Glomerular visceral epithelial cell (primary cell): ENCODE data around the gene MTRR.

Source experiments
- DNase-seq: peaks from one replicate; pipeline ENCODE4 v3.0.0-alpha.2; 2016; ENCODE audit errors: extremely low spot score

The MTRR gene

DNA sequence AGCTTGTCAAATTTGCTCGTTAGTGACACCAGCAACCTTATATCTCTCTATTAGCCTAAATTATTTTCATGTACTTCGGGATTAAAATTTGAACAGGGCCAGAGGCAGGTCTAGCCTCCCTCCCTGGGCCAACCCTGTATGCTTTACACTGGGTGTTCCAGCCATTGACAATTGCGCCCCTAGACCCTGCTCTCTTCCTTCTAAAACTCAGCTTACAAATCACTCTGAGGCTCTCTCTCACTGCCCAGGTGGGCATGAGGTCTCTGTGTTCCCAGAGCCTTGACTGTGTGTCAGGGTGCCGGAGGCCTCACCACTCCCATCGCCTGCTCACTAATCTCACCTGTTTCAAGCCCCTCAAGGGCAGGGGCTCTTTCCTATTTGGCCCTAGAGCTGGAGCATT is 11.6 kb upstream of the MTRR start:
- no peak for DNase-seq

- DNase-seq = no peak
Observed at GRCh38 chr5:7857926-7858632, 10.9 kb upstream of the MTRR start.

DNA sequence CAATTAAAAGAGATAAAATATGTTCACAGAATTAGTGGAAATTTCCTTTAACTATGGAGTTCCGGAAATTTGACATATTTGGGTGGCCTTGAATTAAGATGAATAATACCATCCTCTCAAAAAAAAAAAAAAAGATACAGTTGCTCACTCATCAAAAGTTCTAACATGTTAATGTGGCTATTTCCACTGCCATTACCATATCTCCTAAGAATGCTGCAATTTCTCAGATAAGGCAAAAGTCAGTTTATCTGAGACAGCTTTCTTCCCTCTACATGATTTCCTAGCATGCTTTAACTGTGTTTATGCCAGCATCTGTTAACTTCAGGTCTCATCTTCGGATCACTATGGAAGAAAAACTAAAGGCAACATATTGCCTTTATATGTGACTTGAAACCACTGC is 2.8 kb upstream of the MTRR start:
- no peak for DNase-seq

DNA sequence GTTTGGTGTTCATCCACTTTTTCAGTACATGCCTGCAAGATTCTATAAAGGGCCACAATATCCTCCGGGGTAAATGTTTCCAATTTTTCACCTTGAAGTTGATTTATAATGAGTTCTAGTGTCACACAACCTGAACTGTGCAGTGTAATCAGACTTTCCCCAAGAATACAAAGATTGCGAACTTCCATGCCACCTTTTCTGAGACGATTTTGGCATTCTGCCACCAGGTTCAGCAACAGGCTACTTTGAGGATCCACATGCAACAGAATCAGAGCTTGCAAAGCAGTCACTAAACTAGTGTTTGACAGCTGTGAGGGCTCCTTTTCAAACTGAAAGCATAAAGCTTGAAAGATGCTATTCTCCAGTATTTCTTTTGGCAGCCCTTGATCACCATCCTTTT is 1.7 kb upstream of the MTRR start:
- DNase-seq = no peak

DNA sequence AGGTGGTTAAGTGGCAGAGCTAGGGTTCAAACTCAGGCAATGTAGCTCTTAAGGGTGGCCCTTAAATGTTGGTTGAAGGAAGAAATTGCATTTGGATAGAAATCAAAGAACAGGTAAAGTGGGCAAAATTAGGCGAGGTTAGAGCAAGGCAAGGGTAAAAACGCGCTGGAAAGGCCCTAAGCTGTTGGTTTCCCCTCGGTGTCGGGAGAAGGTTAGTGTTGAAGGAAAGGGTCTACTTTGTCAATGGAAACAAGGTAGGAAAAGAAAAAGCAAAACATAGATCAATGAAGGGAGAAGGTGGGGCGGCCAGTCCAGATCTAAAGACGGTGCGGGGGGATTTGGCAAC is 548 bp upstream of the MTRR start:
- no peak for DNase-seq

DNA sequence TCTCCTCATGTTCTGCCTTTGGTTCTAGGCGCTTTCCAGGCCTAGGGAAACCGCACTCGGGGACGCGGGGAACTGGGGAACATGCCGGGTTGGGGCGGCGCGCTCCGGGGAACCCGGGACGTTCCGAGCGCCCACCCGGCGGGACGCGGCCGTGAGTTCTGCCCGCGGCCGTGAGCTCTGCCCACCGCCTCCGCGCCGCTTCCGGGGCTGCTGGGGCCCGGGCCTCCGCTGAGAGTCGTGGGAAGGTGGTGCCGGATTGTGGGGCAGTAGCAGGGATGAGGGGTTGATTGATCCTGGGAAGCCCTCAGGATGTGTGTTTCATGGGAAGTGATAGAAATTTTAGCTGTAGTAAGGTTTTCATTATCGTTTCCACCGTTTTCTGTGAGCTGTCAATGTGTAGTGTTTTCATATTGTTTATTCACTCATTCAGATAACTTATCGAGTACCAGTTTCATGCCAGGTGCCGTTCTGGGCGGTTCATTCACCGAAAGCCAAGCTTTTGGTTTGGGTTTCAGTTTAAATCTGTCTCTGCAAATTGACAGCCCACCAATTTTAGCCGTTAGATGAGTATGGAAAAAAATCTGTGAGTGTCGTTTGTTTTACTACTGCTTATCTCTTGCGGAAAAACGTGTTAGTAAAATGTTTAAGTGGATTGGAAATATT is 657 bp downstream of the MTRR start:
- no peak for DNase-seq

DNA sequence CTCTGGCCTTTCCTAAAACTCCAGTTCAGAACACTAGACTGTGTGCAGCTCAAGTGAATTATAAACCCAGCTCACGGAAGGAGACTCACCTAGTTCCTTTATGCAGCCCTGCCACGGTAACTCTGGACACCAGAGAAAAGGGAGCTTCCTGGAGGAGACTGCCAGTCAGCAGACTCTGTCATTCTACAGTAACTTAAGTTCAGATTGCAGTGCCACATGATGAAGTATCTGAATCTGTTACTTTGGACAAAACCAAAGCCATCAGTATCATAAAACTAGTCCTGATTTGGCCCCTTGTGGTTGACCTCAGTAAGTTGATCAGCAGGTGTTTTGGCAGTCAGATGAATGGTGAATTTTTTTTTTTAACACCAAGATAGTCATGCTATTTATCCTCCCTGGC is 2.7 kb downstream of the MTRR start:
- no peak for DNase-seq

GRCh38 chr5:7872517-7873130 is 3.7 kb downstream of the MTRR start:
- DNase-seq = no peak

DNA sequence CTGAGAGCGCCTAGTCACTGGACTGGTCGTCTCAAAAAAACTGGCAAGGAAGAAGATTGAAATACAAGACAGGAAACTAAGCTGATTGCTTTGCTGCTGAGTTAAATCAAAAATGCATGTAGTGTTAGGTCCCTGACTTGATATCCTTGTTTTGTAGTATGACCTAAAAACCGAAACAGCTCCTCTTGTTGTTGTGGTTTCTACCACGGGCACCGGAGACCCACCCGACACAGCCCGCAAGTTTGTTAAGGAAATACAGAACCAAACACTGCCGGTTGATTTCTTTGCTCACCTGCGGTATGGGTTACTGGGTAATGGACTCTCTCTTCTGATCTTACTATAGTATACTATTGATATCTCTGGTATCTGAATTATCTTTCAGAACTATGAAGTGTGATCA is 4.3 kb downstream of the MTRR start:
- DNase-seq = no peak

DNA sequence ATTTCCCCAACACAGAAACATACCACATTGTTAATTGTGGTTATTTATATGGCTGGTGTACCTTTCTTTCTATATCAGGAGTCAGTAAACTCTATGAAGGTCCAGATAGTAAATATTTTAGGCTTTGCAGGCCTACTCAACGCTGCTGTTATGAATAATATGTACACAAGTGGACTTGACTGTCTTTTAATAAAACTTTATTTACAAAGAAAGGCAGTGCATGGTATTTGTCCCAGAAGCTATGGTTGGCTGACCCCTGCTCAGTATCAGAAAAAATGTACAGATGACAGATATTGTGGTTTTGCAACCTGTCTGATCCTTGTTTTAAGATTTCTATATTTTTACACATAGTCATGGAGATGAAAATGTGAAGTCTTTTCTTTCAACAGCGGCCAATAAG is 5.7 kb downstream of the MTRR start:
- no peak for DNase-seq

DNA sequence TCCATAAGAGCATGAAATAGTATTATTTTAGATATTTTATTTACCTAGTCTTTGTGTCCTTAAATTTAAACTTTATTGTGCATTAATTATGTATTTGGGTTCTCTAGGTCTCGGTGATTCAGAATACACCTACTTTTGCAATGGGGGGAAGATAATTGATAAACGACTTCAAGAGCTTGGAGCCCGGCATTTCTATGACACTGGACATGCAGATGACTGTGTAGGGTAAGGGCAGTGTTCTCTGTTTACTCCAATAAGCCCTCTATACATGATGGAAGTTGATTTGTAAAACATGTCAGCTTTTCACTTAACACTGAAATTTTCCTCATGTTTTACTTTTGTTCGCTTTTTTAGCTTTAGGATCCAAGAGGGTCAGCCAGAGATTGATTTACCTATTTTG is 6.2 kb downstream of the MTRR start:
- no peak for DNase-seq

DNA sequence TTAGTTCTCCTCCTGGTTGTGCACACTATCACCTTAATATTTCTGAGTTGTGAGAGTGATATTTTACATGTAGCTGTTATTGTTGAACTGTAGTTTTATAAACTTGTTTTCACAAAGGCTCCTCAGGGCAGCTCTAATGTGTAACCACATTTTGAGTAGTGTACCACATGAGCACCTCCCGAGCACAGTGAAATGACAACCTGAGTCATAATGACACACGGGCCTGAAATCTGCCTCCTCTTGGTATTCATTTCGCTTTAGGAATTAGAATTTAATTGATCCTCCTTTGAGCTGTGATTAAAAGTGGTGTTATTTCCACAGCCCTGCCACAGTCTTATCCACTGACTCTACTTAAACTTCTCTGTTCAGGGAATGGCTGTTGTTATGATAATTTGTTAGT is 7.9 kb downstream of the MTRR start:
- DNase-seq = peak; percentile 53

- peak; percentile 23 for DNase-seq
Observed at GRCh38 chr5:7877851-7878250, 8.9 kb downstream of the MTRR start.

DNA sequence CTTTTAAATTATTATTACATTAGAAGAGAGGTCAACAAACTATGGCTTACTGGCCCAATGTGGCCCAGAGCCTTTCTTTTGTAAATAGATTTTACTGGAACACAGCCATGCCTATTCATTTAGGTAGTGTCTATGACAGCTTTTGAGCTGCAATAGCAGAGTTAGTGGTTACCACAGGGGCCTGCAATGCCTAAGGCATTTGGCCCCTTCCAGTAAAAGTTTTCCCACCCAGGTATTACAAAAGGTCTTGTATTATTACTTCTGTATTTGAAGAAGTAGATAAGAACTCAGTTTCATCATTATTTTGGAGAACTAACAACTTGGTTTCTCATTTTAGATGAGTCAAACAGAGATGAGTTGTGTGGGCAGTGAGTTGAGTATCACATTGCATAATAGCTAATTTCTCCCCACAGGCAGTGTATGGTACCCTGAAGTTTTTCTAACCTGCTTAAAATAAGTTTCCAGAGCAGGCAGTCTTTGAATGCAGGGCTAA is 9.5 kb downstream of the MTRR start:
- peak; percentile 25 for DNase-seq

- no peak for DNase-seq
Observed at GRCh38 chr5:7881091-7881490, 12.1 kb downstream of the MTRR start.

DNA sequence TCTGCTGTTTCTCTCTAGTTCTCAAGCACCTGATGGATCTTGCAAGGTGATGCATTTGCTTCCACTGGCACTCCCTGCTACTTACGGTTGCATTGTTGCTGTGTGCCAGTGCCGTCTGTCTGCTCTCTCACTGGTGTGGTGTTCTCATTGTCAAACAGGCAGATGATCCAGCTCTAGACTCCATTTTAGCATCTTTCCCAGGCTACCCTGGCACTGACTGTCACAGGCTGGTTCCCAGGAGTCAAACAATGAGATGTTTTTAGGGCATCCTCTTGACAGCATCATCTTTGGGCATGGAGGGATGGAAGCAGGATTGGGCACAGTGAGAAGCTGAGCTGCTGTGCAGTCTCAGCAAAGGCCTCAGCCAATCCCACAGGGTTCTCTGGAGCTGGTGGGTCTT is 12.9 kb downstream of the MTRR start:
- DNase-seq = no peak

DNA sequence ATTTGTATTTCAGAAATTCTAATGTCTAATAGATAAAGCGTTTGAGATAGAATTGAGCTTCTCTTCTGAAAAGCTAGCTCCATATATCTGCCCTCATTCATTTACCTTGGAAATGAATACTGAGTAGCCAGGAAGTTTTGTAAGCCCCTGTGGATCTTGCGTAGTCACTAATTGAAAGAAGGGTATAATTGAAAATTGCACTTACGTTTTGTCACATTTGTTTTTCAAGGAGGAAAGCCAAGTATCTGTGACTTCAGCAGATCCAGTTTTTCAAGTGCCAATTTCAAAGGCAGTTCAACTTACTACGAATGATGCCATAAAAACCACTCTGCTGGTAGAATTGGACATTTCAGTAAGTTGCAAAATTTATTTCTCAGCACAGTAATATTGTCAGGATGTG is 14.0 kb downstream of the MTRR start:
- DNase-seq = no peak

- no peak for DNase-seq
Observed at GRCh38 chr5:7884491-7885267, 15.7 kb downstream of the MTRR start.

DNA sequence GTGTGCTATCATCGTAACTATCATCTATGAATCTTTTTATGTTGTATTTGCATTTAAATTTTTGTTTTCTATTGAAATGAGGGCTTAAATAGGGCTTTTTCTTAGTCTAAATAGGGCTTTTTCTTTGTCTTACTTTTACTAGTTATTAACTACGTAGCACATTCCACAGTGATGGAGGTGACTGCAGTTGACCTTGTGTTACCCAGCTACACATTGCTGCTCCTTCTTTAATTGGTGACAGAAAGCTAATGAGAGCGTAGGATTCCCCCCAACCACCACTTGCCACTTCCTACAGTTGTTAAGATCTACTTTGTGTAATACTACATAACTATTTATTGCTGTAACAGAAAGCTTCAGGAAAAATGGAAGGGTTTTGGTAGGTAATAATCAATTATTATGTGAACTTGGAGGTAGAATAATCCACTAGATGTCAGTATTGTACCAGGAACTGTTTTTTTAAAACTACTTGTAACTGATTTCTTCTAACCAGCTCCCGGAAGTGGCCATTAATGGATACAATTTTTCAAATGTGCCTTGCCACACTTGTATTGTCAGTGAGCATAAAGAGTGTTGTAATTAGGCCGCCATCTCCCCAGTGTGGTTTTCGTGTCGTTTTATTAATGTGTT is 18.0 kb downstream of the MTRR start:
- peak; percentile 51 for DNase-seq

GRCh38 chr5:7888901-7889300 is 20.0 kb downstream of the MTRR start:
- DNase-seq = no peak

DNA sequence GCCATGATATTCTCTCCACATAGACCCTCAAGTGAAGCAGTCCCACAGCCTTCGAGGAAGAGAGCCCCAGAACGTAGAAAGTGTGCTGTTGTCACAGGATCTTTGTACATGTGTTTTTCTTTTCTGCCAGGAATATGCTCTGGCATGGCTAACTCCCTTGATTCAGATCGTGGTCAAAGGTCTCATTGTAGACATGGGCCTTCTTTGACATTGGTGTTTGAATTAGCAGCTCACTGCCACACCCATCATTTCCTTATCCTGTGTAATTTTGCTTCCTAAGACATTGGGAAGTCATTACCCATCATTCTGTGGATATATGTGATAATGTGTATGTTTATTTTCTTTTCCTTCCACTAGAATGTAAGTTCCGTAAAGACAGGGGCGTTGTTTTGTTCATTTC is 25.5 kb downstream of the MTRR start:
- no peak for DNase-seq

DNA sequence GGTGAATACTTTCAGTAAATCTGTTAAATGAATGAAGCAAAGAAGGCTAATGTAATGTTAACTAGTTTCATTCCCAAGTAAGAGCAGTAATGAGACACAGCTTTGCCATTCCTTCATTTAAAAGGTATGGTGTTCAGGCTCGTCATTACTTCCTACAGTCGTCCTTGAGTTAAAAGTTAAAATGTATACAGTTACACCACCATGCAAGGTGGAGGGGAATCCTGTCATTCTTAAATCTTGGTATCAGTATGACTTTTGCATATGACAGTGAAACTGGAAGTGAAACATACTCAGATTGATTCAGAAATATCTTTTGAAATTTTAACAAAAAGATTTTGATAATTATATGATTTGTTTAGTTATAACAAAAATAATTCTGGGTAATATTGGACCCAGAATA is 25.9 kb downstream of the MTRR start:
- DNase-seq = no peak
